Activated CD4-positive, alpha-beta T cell treated with anti-CD3 and anti-CD28 coated beads, Interleukin-2, amount 50 U/mL, for 1 hour (primary cell): ENCODE data around the gene PODN.

Experiments used
- DNase-seq: peaks from one replicate; pipeline ENCODE4 v3.0.0-alpha.2; 2020

The PODN gene

DNA sequence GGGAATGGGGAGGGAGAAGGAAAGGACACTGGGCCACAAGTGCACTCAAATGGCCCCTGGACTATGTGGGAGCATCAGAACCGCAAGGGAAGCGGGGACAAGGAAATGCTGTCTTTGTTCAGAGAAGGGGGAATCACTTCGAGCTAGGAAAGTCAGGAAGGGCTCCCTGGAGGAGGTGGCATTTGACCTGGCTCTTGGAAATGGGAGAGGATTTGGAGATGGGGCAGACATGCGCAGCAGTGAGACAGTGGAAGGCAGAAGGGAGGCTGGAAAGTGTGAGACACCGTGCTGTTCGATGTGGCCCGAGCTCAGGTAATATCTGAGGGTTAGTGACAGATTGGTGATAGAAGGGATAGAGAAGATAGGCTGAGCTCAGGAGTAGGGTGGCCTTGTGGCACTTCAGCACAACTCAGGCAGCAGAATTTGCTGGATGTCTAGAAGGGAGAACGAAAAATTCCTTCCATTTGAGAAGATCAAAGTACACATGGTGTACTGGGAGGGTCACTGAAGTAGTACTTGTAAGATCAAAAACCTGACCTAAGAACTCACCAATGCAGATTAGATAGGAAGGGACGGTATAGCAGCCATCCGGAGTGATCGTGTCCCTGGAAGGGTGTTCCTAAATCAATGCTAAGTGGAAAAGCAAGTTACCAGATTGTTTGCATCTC lies 55.1 kb downstream of the PODN start:
- no peak for DNase-seq

DNA sequence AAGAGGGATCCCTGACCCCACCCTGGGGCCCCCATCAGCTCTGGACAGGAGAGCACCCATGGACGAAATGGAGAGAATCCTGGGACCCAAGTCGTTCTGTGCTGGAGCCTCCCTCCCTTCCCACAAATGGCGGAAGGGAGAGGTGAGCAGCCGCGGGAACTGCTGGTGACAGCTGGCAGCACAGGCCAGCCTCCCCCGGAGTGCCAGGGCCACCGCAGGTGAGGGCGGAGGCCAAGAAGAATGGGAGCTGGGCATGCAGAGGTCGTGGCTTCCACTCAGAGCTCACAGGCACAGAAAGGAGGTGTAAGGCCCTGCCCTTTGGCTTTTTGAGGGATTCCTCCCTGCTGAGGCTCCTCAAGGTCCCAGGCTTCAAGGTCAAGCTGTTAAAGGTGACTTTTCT lies 55.8 kb downstream of the PODN start:
- DNase-seq = no peak

DNA sequence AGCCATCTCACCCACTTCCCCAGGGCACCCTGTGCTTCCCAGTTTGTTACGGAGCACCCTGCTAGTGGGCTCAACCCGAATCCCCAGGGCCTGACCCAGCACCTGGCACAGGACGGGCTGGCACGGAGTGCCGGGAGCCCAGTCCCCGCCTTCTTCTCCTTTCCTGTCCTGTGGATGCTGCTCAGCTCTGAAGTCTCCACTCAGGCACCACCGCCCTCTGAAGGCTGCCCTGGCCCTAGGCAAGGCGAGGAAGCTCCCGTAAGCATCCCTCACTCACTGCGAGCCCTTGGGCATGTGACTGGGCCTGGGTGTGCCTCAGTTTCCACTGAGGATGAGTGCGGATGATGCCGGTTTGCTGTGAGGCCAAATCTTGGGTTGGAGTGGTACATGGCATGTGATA lies 58.6 kb downstream of the PODN start:
- DNase-seq = no peak

DNA sequence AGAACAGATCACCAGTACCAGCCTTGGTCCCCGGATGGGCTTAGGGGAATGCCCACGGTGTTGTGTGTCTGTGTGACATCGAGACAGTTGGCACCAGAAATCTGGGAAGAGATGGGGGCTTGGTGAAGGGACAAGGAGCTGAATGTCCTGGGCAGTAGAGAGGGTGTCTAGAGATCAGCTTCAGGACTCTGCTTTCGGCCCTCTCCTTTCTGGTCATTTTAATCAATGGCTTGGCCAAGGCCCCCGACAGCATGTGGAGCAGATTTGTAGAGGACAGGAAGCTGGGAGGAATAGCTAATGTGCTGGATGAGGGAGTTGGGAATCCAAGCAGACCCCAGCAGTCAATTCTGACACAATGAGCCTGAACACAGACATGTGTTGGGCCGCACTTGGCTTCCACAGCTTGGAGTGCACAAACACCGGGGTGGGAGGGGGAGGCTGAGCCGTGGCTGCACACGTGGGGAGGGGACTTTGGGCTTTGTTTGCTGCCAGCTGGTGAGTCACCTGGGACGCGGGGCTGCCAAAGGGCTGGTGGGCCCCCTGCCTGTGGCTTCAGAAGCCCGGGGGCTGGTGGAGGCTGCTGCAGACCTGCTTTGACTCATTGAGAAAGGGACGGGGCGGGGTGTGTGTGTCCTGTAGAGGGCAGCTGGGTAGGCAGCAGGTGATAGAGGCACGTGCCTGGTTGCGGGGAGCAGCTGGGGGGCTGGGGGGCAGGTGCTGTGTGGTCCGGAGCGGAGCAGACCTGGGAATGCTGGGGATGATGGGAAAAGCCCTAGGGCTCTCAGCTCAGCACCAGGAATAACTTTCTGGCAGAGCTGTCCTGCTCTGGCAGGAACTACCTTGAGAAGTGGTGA lies 59.5 kb downstream of the PODN start:
- DNase-seq = no peak

DNA sequence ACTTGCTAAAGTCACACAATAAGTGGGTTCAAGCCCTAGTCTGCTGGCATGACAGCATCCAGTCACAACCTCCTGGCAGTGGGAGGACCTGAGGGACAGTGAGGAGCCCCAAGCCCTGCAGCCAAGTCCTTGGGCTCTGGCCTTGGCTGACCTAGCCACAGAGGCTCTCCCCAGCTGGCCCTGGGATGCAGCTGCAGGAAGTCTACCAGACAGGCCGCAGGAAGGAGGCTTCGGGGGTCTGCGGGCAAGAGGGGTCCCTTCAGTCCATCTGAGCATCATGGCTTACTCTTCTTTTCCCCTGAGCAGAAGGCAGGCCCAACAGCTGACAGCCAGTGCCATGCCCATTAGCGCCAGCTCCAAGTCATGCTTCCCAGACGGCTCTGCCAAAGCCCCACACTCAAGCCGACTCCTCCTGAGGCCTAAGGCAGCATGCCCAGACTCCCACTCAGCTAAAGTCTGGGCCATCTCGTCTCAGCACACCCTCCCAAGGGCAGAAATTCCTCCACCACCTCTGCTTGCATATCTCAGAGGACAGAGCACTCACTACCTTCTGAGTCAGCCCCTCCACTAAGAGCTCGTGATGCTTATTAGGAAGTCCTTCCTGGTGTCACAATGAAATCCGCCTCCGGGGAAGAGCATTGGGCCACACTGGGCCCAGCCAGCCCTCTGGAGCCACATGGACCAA lies 60.3 kb downstream of the PODN start:
- no peak for DNase-seq

DNA sequence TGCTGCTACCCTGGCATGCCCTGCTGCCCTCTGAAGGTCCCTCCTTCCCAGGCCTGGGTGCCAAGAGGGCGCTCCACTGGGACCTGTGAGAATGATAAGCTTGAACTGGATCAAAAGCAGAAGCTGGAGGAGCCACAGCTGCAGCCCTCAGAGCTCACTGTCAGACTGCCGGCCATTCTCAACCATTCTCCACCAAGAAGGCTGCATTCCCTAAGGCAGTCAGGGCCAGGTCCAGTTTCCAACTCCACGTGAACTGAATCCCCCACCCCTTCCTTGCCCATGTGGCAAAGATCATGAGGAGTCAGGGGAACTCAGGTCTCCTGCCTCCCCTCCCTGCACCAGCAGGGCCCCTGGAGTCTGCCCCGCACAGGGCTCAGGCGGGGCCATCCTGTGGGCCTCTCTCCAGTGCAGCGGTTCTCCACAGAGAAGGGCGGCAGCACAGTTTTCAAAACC lies 61.0 kb downstream of the PODN start:
- DNase-seq = no peak

DNA sequence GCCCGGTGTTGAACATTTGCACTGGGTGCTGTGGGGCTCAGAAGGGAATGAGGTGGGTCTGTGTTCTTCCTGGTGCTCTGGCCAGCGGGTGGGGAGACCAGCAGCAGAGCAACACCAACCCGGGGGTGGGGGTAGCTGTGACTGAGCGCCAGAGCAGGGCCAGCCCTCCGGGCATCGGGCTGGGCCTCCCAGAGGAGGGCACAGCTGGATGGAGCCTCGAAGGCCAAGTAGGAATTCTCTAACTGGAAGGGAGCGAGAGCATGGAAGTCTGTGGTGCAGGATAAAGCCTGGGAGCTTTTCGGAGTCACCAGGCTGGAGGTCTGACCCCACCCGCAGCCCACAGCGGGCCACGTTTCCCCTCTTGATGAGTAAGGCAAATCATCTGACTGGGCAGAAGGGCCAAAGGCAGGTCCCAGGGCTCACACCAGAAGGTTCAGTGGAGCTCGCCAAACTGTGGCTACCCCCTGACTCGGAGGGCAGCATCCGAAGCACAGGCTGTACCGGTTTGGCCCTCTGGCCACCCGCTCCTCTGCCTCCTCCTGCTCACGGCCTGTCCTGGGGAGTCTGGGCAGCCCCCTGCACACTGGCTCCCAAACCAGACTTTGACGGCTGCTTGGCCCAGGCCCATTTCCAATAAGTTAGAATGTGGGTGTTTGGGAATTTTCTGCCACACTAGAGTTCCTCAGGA lies 61.6 kb downstream of the PODN start:
- no peak for DNase-seq

DNA sequence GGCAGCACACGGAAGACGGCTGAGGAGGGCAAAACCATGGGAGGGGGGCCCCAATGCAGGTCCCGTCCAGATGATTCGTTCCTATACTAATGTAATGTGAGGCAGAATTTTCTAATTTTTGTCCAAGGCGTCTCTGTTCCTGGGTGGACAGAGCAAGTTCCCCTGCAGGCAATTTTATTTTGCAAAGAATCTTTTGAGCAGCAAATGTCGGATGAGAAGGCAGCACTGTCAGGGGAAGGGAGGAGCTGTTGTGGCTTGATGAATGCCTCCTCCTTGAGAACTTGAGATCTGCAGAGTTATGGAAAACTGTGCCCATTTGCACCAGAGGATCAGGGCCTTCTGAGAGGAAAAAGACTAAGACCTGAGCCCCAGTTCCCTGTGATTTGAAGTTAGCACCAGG lies 63.1 kb downstream of the PODN start:
- no peak for DNase-seq

DNA sequence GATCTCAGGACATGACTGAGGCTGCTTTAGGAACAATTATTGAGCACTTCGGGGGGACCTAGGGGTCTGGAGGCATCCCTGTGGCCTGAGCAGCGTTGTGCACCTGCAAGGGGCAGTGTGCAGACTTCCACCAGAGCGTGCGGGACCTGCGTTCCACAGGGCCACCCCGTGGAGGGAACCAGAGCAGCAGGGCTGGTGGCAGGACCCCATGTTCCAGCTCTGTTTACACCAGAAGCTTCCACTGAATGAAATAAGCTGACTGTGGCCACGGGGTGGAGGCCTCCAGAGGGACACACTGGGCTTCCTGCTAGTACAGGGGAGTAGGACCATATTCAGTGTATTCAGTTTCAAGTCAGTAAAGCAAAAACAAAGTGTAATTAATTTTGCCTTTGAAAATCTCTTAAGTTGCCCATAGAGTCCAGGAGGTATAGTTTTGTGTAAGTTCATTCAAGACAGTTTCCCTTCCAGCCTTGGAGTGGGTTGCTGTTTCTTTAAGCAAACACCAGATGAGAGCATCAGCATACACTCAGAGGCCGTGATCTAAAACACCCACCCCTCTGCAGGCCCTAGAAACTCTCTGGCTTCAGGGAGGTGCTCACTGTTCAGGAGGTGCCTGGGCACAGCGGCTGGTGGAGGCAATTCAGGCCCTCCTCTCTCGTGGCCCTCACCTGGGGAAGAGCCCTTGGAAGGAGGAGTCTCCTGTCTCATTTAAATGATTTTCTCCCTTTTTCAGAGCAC lies 63.8 kb downstream of the PODN start:
- DNase-seq = no peak

DNA sequence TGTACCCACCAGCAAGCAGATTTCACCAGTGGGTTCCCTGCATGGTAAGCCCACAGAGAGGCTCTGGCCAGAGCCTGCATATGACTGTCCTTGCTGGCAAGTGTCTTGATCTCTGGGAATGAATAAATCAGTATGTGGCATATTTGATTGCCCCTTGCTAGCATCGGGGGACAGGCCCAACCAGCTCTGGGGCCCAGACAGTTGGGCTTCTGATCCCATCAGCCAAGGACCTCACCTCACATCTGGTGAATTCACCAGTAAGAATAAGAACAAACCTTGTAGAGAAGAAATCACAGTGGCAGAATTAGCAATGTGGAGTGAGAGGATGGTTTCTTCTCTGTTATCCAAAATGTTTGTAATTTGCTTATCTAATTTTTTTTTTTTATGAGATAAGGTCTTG lies 64.5 kb downstream of the PODN start:
- DNase-seq = no peak

DNA sequence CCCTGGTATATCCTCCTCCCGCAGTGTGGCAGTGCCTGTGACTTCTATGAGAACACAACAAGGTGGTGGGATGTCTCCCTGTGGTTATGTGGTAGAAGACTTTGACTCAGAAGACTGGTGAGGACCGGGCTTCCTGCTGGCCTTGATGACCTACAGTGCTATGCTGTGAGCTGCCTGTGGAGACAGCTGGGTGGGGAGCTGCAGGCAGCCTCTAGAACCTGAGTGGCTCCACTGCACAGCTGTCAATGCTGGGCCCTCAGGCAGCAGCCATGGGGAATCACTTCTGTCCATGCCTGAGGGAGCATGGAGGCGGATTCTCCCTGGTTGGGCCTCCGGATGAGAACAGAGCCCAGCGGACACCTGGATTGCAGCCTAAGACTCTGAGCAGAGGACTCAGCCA lies 65.5 kb downstream of the PODN start:
- DNase-seq = no peak

DNA sequence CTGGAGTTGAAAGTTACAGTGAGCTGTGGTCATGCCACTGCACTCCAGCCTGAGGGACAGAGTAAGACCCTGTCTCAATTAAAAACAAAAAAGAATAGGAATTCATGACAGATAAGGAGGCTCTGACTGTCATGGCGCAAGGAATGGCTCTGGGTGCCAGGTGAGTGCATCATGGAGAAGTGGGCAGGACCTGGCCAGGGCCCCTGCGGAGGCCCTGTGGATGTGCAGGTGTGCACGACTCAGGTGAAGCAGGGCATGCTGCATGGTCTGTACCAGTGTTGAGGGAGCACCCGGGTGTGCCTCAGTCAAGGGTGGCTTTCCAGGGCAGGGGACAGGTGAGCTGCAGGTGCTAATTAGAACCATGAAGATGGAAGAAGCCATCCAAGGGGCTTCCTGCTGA lies 66.4 kb downstream of the PODN start:
- no peak for DNase-seq

DNA sequence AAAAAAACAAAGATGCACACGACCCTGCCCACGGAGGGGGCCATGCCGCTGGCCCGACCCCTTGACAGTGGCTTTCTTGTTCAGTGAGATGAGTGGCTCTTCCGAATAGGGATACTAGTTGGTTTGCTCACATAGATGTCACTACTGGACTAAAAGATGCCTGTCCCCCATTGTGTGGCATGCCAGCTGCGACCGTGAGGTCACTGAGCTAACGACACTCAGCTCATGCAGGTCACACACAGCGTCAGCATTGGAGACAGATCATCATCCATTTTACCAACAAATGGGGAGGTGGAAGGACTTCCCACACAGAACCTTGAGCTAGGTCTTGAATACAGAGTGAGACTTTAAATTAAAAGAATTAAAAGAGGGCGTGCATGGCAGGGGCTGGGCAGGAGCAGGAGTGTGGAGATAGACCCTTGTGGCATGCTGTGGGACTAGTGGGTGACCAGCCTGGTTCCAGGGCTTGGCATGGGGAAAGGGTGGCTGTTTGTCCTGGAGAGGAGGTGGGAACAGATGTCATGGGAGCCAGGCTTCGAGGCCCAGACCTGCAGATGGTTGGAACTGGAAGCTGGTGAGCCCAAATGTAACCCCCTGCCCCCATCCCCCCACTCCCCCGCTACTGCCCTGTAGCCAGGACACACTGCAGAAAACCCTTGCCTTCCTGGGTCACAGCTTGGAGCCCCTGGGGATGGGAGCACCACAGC lies 68.0 kb downstream of the PODN start:
- no peak for DNase-seq

DNA sequence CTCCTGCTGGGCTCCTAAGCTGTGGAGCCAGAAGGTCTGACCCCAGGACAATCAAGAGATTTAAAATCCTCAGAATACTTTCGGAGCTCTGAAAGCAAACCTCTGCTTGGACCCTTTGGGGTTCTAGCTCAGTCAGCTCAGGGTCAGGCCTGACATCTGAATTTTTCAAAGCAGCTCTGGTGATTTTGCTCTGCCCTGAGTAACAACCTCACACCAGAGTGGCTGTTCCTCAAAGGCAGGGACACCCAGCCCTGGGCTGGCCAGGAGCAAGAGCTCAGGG lies 68.5 kb downstream of the PODN start:
- DNase-seq = no peak

DNA sequence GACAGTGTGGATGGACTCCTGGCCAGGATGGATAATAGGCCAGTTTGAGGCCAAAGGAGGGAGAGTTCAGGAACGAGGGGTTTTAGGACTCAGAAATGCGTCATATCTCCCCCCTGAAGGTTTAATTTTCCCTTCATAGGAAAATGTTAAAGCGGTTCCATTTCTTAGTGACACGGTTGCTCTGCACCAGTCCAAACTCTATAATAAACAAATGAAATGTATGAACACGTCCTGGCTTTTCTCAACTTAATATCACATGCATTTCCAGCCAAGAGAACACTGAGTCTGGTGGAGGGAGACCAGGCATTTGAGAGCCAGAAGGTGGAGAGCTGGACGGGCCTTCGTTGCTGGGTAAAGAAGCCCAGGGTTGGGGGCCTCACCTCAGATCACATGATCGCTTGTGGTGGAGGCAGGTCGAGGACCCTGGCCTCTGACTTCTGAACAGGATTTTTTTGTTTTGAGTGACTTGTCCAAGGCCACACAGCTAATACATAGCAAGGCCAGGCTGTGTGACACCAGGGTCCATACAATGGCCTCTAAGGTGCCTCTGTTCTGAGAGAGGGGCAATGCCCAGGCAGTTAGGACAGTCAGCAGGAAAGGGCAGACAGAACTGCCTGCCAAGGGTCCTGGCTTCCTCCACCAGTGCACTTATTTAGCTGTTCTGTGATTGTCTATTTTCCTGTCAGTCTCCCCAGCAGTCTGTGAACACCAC lies 69.0 kb downstream of the PODN start:
- DNase-seq = no peak

DNA sequence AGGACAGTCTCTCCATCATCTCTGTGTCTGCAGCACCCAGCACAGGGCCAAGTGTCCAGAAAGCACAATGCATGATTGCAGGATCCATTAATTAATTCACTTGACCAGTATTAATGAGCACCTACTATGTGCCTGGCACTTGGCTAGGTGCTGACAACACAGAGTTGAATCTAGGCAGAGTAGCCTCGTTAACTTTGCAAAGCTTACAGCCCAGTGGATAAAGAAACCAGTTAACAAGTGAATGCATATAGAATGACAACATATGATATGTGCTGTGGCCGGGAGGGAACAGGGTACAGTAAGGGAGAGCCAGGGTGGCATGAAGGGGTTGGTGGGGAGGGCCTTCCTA lies 69.6 kb downstream of the PODN start:
- DNase-seq = no peak

DNA sequence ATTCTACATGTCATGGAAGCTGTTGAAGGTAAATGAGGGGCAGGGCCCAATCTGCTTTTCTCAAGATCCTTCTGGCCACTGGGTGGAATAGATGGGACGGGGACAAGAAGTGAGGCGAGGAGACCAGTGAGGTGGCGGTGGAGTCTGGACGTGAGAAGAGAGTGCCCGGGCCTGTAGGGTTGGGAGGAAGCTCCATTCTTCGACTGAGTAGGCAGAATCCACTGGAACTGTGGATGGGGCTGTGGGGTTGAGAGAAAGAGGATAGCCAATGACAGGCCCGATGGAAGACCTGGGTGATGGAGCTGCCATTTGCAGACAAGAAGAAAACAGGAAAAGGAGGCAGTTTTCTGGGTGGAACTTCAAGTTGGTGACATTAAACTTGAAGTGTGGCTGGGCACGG lies 70.2 kb downstream of the PODN start:
- no peak for DNase-seq

DNA sequence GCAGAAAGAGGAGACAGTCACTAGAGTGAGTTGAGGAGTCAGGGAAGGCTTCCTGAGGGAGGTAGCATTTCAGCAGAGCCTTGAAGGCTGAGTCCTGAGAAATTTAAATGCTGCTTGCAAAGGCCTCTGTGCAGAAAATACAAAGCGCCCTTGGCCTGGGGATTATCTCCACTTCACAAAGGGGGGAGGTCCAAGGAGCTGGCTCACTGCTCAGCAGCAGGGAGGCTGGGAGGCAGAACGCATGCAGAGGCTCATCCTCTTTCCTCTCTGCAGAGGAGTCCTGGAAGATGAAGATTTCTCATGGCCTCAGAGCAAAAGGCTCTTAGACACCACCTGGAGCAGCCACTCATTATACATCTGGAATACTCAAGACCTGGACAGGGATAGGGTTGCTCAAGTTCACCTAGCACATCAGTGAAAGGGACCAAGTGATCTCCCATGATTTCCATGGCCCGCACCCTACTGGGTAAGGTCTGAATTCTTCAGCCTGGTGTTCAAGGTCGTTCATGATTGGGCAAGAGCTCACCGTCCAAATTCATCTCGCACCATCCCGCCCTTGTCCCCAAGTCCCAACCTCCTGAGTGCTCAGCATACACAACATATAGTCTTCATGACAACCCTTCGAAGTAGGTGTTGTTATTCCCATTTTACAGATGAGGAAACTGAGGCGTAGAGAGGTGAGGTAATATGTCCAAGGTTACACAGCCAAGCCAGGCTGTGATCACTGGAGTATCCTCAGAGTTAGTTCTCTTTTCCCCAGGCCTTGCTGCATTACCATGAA lies 71.4 kb downstream of the PODN start:
- no peak for DNase-seq

DNA sequence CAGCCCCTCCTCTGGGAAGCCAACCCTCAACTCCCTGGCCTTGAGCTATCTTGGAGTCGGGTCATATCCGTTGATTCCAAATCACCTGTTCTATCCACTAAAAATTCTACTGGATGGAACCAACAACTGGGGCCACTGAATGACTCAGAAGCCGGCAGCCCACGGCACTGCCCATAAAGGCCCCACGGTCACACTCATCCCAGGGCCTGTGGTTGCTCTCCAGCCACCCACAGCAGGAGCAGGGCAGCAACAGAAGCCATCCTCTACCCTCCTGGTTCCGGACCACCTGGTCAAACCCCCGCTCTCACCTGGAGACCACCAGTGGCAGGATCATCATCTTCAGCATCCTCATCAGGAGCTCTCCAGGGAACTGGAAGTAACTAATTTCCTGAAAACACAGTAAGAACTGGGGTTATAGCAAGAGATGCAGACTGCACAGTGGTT lies 72.1 kb downstream of the PODN start:
- no peak for DNase-seq
